Astrocyte (in vitro differentiated cells and primary cell): Measurements from ENCODE around the gene SERPINB3.

Experiments
- CTCF ChIP-seq: IDR thresholded peaks from 2 replicates; pipeline ENCODE4 v1.5.1; 2011; ENCODE audit warnings: low read depth, mild to moderate bottlenecking, inconsistent platforms, low read length, moderate library complexity; ENCODE audit not compliant: insufficient read depth
- EZH2 ChIP-seq: IDR thresholded peaks from 2 replicates; pipeline ENCODE4 v1.6.1; 2012; ENCODE audit warnings: mild to moderate bottlenecking, low read length, inconsistent platforms; ENCODE audit not compliant: insufficient read depth

GRCh38 chr18:63648241-63648640 is 13.5 kb downstream of the SERPINB3 start:
- no peak for TF ChIP-seq CTCF
- TF ChIP-seq EZH2 = no peak
